ENCODE measurements around the gene LNX1. TPM values are rescaled to one million over a fixed set of nuclear protein-coding genes. Genes with fewer than 3 reads are reported as not detected.

The LNX1 gene
- total RNA-seq, 1 donor from 2014 or later = not detected

DNA sequence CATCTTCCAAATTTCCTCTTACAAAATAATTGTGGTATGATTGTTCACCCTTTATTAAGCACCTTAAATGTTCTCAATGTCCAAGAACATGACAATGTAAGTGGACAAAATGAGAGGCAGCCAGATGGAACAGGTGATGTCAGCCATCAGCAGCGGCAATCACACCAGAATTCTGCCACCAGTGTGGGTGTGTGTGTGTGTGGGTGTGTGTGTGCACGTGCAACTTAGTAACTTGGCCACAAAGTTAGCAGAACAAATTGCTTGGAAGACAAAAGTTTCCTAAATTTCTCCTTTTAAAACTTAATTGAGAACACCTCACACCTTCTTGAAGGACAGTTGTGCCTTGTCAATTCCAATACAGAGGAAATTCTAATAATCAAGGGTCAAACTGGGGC lies 18.7 kb downstream of the LNX1 start:
- Mint-ChIP-seq H3K4me3 (no peak overlapping the region), H3K9me3 (no peaks in the 10 kb centered on the region), H3K36me3 (ENCODE audit: low read depth) (no peaks in the 10 kb centered on the region), H3K4me1 (no peaks in the 10 kb centered on the region), H3K27me3 (no peaks in the 10 kb centered on the region), H3K27ac (no peak overlapping the region)
- POLR2A ChIA-PET = no interaction called here
- CTCF ChIA-PET = no interaction called here
- intact Hi-C loops (cut with micrococcal nuclease) = no loop called here
- TF ChIP-seq CTCF (IDR thresholded peaks at IDR 0.05) = no peak
- DNase-seq (no peak), ATAC-seq (ENCODE audit: low read depth) (no peak)

GRCh38 chr4:53571936-53572599 lies 19.2 kb downstream of the LNX1 start:
- TF ChIP-seq CTCF (IDR thresholded peaks at IDR 0.05) = no peak
- DNase-seq (no peak), ATAC-seq (ENCODE audit: low read depth) (no peak)
- no peak overlapping the region for H3K27ac Mint-ChIP-seq
- H3K4me3 Mint-ChIP-seq = no peak overlapping the region
- no peaks in the 10 kb centered on the region for H3K27me3 Mint-ChIP-seq
- ChIA-PET POLR2A (no interaction called here), CTCF (no interaction called here)
- H3K9me3 Mint-ChIP-seq = no peaks in the 10 kb centered on the region
- intact Hi-C loops (cut with micrococcal nuclease) = no loop called here
- H3K36me3 Mint-ChIP-seq (ENCODE audit: low read depth) = no peaks in the 10 kb centered on the region
- H3K4me1 Mint-ChIP-seq = no peaks in the 10 kb centered on the region

- Mint-ChIP-seq H3K4me3 (no peak overlapping the region), H3K4me1 (no peaks in the 10 kb centered on the region), H3K27ac (no peak overlapping the region), H3K27me3 (peaks cover 3% of the 10 kb centered on the region), H3K9me3 (no peaks in the 10 kb centered on the region), H3K36me3 (ENCODE audit: low read depth) (no peaks in the 10 kb centered on the region)
- ATAC-seq (ENCODE audit: low read depth) = no peak
- ChIA-PET CTCF (no interaction called here), POLR2A (no interaction called here)
- intact Hi-C loops (cut with micrococcal nuclease) = no loop called here
- DNase-seq = no peak
- TF ChIP-seq CTCF (IDR thresholded peaks at IDR 0.05) = no peak
Observed at GRCh38 chr4:53563824-53564223, 27.5 kb downstream of the LNX1 start.

DNA sequence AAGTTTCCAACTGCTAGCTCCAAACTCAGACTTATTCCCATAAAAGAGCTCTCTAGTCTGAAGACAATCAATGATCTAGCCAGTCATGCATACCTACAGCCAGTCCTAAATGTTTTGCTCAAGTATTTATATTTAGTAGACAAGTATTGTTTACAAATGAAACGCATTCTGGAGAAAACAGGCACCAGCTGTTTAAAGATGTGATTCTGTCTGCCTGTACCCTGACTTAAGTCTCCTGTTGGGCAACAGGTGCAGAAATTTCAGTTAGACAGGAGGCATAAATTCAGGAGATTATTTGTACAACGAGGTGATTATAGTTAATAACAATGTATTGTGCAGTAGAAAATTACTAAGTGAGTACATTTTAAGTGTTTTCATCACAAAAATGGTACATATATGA lies 28.9 kb downstream of the LNX1 start:
- intact Hi-C loops (cut with micrococcal nuclease) = no loop called here
- CTCF ChIA-PET = no interaction called here
- Mint-ChIP-seq H3K27ac (no peak overlapping the region), H3K4me3 (no peak overlapping the region), H3K9me3 (no peaks in the 10 kb centered on the region), H3K36me3 (ENCODE audit: low read depth) (no peaks in the 10 kb centered on the region), H3K4me1 (no peaks in the 10 kb centered on the region), H3K27me3 (peaks cover 3% of the 10 kb centered on the region)
- ATAC-seq (ENCODE audit: low read depth) (no peak), DNase-seq (no peak)
- TF ChIP-seq CTCF (IDR thresholded peaks at IDR 0.05) = no peak
- POLR2A ChIA-PET = interaction anchor here (0.6 kb wide), 1 partner anchor 9 kb away, joined by 7 read pairs; no protein-coding TSS in a partner anchor

DNA sequence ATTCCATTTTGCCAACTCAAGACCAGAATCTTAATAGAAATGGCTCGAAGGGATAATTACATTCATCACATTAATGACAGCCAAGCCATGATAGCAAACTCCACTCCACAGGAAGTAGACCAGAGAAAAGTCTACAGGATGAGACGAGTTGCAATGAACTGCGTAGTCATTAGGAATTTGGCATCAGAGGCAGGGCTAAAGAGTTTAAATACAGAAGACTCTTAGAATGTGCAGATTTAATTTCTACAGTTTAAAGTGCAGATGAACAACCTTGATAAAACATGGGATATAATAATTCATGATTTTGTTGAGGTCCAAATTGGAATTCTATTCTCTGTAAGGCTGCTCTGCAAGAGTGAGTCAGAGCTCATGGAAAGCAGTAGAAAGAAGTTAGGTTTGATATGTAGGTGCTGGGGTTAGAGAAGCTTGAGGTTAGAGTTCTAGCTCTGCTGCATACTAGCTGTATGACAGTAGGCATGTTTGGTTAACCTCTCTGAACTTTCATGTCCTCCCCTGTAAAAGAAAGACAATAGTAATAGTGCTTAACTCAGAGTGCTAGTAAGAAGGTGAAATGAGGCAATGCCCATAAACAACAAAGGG lies 32.2 kb downstream of the LNX1 start:
- Mint-ChIP-seq H3K4me1 (no peaks in the 10 kb centered on the region), H3K4me3 (no peak overlapping the region), H3K9me3 (no peaks in the 10 kb centered on the region), H3K36me3 (ENCODE audit: low read depth) (no peaks in the 10 kb centered on the region), H3K27me3 (no peaks in the 10 kb centered on the region), H3K27ac (no peak overlapping the region)
- no peak for ATAC-seq (ENCODE audit: low read depth)
- no peak for DNase-seq
- POLR2A ChIA-PET = no interaction called here
- TF ChIP-seq CTCF (IDR thresholded peaks at IDR 0.05) = no peak
- intact Hi-C loops (cut with micrococcal nuclease) = no loop called here
- CTCF ChIA-PET = interaction anchor here (1.0 kb wide), 1 partner anchor 10 kb away, joined by 4 read pairs; no protein-coding TSS in a partner anchor
